Stimulated activated CD4-positive, alpha-beta T cell treated with anti-CD3 and anti-CD28 coated beads, Interleukin-15, amount 100 ng/mL, for 1 hour (primary cell): Measurements from ENCODE around the gene ATP5MC2.
"Not testable (repeated sequence)": the region's sequence is repeated elsewhere in the genome, so short reads cannot be mapped to it uniquely, and the experiment has no call there.

Experiments
- DNase-seq, 2 donors: peaks; one replicate each; pipeline ENCODE4 v3.0.0-alpha.2; 2020; ENCODE audit warnings: low read depth in 1 of 2, low spot score in 1 of 2

ATP5MC2 gene

GRCh38 chr12:53695152-53696145 is 19.6 kb upstream of the ATP5MC2 start:
- DNase-seq = no peak

- DNase-seq = no peak
These were observed 18.9 kb upstream of the ATP5MC2 start for GRCh38 chr12:53694756-53695151.

- DNase-seq = no peak
These were observed 12.3 kb upstream of the ATP5MC2 start for GRCh38 chr12:53688134-53688533.

- no peak for DNase-seq
These were observed 10.6 kb upstream of the ATP5MC2 start for GRCh38 chr12:53686436-53686835.

GRCh38 chr12:53684654-53685220 is 8.9 kb upstream of the ATP5MC2 start:
- no peak for DNase-seq

GRCh38 chr12:53683983-53684382 is 8.1 kb upstream of the ATP5MC2 start:
- no peak for DNase-seq

- no peak for DNase-seq
These were observed 7.6 kb upstream of the ATP5MC2 start for GRCh38 chr12:53683494-53683893.

- not testable (repeated sequence) for DNase-seq
These were observed 4.2 kb upstream of the ATP5MC2 start for GRCh38 chr12:53680061-53680460.

GRCh38 chr12:53677800-53678148 is 1.9 kb upstream of the ATP5MC2 start:
- DNase-seq = no peak

- DNase-seq = no peak
These were observed 1.3 kb upstream of the ATP5MC2 start for GRCh38 chr12:53677016-53677799.

- no peak for DNase-seq
These were observed 753 bp upstream of the ATP5MC2 start for GRCh38 chr12:53676656-53677015.

GRCh38 chr12:53674977-53675700 is 744 bp downstream of the ATP5MC2 start:
- no peak for DNase-seq

GRCh38 chr12:53670971-53671370 is 4.9 kb downstream of the ATP5MC2 start:
- DNase-seq = no peak

GRCh38 chr12:53670308-53670707 is 5.6 kb downstream of the ATP5MC2 start:
- DNase-seq = no peak

- DNase-seq = no peak
These were observed 8.8 kb downstream of the ATP5MC2 start for GRCh38 chr12:53667080-53667479.

- DNase-seq = no peak
These were observed 10.9 kb downstream of the ATP5MC2 start for GRCh38 chr12:53664936-53665335.

- no peak for DNase-seq
These were observed 11.7 kb downstream of the ATP5MC2 start for GRCh38 chr12:53664191-53664590.

GRCh38 chr12:53660041-53660440 is 15.8 kb downstream of the ATP5MC2 start:
- DNase-seq = no peak

- DNase-seq = no peak
These were observed 16.3 kb downstream of the ATP5MC2 start for GRCh38 chr12:53659571-53659981.

GRCh38 chr12:53659011-53659551 is 16.8 kb downstream of the ATP5MC2 start:
- no peak for DNase-seq

- DNase-seq = no peak
These were observed 18.8 kb downstream of the ATP5MC2 start for GRCh38 chr12:53657041-53657440.
